Activated CD8-positive, alpha-beta memory T cell treated with anti-CD3 and anti-CD28 coated beads, Interleukin-2, amount 10 ng/mL, durations not matched to agents 7 days and 5 days (primary cell): ENCODE data around the gene PARN. TPM values are rescaled to one million over a fixed set of nuclear protein-coding genes. Genes with fewer than 3 reads are reported as not detected.

Experiments used
- total RNA-seq, 2 experiments: library from RNA; stranded (reverse); gene quantifications; one replicate each; pipeline ENCODE4 v1.2.3, GENCODE V29; 2021

PARN gene
- total RNA-seq, 2 experiments from 2014 or later: 40.7 to 44.6 TPM

Other genes with a start within 250 kb of the PARN start
- 10 to 100 TPM; 59.2 to 65.0 TPM for gene BFAR, start 2.7 kb upstream of the PARN start, total RNA-seq
- gene PLA2G10, start 64.0 kb upstream of the PARN start, total RNA-seq: not detected
- gene NPIPA3, start 73.2 kb upstream of the PARN start, total RNA-seq: under 1 TPM in 1 of 2 experiments, not detected in 1; 0.50 TPM
- gene NPIPA2, start 112.3 kb upstream of the PARN start, total RNA-seq: 1 to 10 TPM in 1 of 2 experiments, under 1 TPM in 1; 0.99 to 1.4 TPM
- gene NOMO1, start 203.5 kb upstream of the PARN start, total RNA-seq: 10 to 100 TPM; 54.8 to 70.4 TPM